ENCODE results near the gene MPO. TPM values are rescaled to one million over a fixed set of nuclear protein-coding genes. Genes with fewer than 3 reads are reported as not detected.

Gene MPO
- total and polyA plus RNA-seq, 5 donors from 2014 or later = 0.19 TPM; not detected in 4

- peaks cover 6 to 8% (median 6%) of the 10 kb centered on the region in 4 donors for H3K4me1 Mint-ChIP-seq
- no peaks in the 10 kb centered on the region for H3K4me1 ChIP-seq (ENCODE audit: control insufficient read depth, insufficient read depth, low read length, poor library complexity, severe bottlenecking)
- DNase-seq (no peak), ATAC-seq (ENCODE audit: low read depth in 2 of 2) (no peak)
- H3K27me3 ChIP-seq (ENCODE audit: control insufficient read depth, insufficient read depth, low read length) = no peaks in the 10 kb centered on the region
- H3K27ac Mint-ChIP-seq = no peak overlapping the region
- H3K36me3 Mint-ChIP-seq = peaks cover 16% of the 10 kb centered on the region
- H3K27ac ChIP-seq (ENCODE audit: insufficient read depth, low read length, poor library complexity, severe bottlenecking) = no peak overlapping the region
- H3K36me3 ChIP-seq (ENCODE audit: control insufficient read depth, insufficient read depth, low read length) = peaks cover 10% of the 10 kb centered on the region
- no peaks in the 10 kb centered on the region for H3K9me3 ChIP-seq (ENCODE audit: control insufficient read depth in 2 of 2, low read length in 2 of 2)
- H3K27me3 Mint-ChIP-seq = no peaks in the 10 kb centered on the region
- H3K9me3 Mint-ChIP-seq = no peaks in the 10 kb centered on the region
- H3K4me3 ChIP-seq (ENCODE audit: low read depth, low read length) = no peak overlapping the region
- H3K4me3 Mint-ChIP-seq = no peak overlapping the region
These were observed 26.9 kb upstream of the MPO start for GRCh38 chr17:58307468-58308172.

DNA sequence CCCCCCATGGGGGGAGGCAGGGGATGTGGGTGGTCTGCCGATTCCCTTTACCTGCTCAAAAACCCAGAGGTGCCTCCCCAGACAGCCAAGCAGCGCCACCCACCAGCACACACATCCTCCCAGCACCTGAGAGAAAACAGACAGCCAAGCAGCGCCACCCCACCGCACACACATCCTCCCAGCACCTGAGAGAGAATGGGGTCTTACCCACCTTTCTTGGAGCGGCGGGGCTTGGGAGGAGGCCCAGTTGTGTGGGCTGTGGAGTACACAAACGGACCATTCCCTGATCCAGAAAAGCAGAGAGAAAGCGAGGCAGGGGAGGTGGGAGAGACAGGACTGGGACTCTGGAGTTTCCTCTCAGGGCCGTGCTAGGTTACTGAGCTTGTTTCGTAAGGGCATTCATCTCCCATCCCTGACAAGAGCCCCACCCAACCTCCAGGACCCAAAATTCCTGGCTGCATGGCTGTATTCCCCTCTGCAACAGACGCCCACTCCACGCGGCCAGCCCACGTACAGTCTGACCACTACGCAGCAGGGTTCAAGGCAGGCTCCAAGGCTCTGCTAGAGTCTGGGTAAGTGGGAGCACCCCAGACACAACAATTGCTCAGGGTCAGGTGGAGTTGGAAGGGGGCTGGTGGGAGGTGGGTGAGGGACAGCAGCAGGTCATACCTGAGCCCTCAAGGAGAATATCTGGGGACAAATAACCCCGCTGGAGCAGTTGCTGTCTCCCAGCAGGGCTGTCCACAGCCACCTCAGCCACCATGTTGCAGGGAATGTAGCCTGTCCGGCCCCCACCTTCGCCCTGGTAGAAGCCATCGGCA is 25.6 kb upstream of the MPO start:
- ATAC-seq (ENCODE audit: low read depth in 2 of 2) = no peak

GRCh38 chr17:58305626-58306025 is 24.9 kb upstream of the MPO start:
- Mint-ChIP-seq H3K27me3 (no peaks in the 10 kb centered on the region), H3K4me1 (peaks cover 6 to 9% (median 6%) of the 10 kb centered on the region in 4 donors), H3K36me3 (peaks cover 16% of the 10 kb centered on the region), H3K27ac (no peak overlapping the region), H3K9me3 (no peaks in the 10 kb centered on the region), H3K4me3 (no peak overlapping the region)
- H3K4me3 ChIP-seq (ENCODE audit: low read depth, low read length) = no peak overlapping the region
- H3K36me3 ChIP-seq (ENCODE audit: control insufficient read depth, insufficient read depth, low read length) = peaks cover 13% of the 10 kb centered on the region
- no peak for DNase-seq
- H3K27me3 ChIP-seq (ENCODE audit: control insufficient read depth, insufficient read depth, low read length) = no peaks in the 10 kb centered on the region
- ATAC-seq (ENCODE audit: low read depth in 2 of 2) = no peak
- no peaks in the 10 kb centered on the region for H3K9me3 ChIP-seq (ENCODE audit: control insufficient read depth in 2 of 2, low read length in 2 of 2)
- H3K27ac ChIP-seq (ENCODE audit: insufficient read depth, low read length, poor library complexity, severe bottlenecking) = no peak overlapping the region
- no peaks in the 10 kb centered on the region for H3K4me1 ChIP-seq (ENCODE audit: control insufficient read depth, insufficient read depth, low read length, poor library complexity, severe bottlenecking)

More for the DNA sequence above, 25.6 kb upstream of the MPO start:
- no peaks in the 10 kb centered on the region for H3K9me3 Mint-ChIP-seq
- DNase-seq = no peak
- H3K4me1 ChIP-seq (ENCODE audit: control insufficient read depth, insufficient read depth, low read length, poor library complexity, severe bottlenecking) = no peaks in the 10 kb centered on the region
- peaks cover 16% of the 10 kb centered on the region for H3K36me3 Mint-ChIP-seq
- peaks cover 13% of the 10 kb centered on the region for H3K36me3 ChIP-seq (ENCODE audit: control insufficient read depth, insufficient read depth, low read length)
- no peaks in the 10 kb centered on the region for H3K27me3 Mint-ChIP-seq
- H3K27ac Mint-ChIP-seq = no peak overlapping the region
- no peak overlapping the region for H3K4me3 ChIP-seq (ENCODE audit: low read depth, low read length)
- peaks cover 6 to 9% (median 6%) of the 10 kb centered on the region in 4 donors for H3K4me1 Mint-ChIP-seq
- H3K4me3 Mint-ChIP-seq = no peak overlapping the region
- H3K27me3 ChIP-seq (ENCODE audit: control insufficient read depth, insufficient read depth, low read length) = no peaks in the 10 kb centered on the region
- H3K9me3 ChIP-seq (ENCODE audit: control insufficient read depth in 2 of 2, low read length in 2 of 2) = no peaks in the 10 kb centered on the region
- H3K27ac ChIP-seq (ENCODE audit: insufficient read depth, low read length, poor library complexity, severe bottlenecking) = no peak overlapping the region

- no peaks in the 10 kb centered on the region for H3K9me3 ChIP-seq (ENCODE audit: control insufficient read depth in 2 of 2, low read length in 2 of 2)
- H3K27me3 Mint-ChIP-seq = no peaks in the 10 kb centered on the region
- H3K36me3 Mint-ChIP-seq = peaks cover 16% of the 10 kb centered on the region
- no peaks in the 10 kb centered on the region for H3K4me1 ChIP-seq (ENCODE audit: control insufficient read depth, insufficient read depth, low read length, poor library complexity, severe bottlenecking)
- no peak overlapping the region for H3K4me3 Mint-ChIP-seq
- H3K4me1 Mint-ChIP-seq = peaks cover 6 to 9% (median 6%) of the 10 kb centered on the region in 4 donors
- H3K4me3 ChIP-seq (ENCODE audit: low read depth, low read length) = no peak overlapping the region
- H3K36me3 ChIP-seq (ENCODE audit: control insufficient read depth, insufficient read depth, low read length) = peaks cover 13% of the 10 kb centered on the region
- no peaks in the 10 kb centered on the region for H3K9me3 Mint-ChIP-seq
- H3K27ac ChIP-seq (ENCODE audit: insufficient read depth, low read length, poor library complexity, severe bottlenecking) = no peak overlapping the region
- H3K27ac Mint-ChIP-seq = peak overlapping the region in 1 of 3 donors; percentile 26
- DNase-seq = no peak
- ATAC-seq (ENCODE audit: low read depth in 2 of 2) = no peak
- H3K27me3 ChIP-seq (ENCODE audit: control insufficient read depth, insufficient read depth, low read length) = no peaks in the 10 kb centered on the region
These were observed 24.2 kb upstream of the MPO start for GRCh38 chr17:58304750-58305486.

- Mint-ChIP-seq H3K27ac (peak overlapping the region; percentile 38 to 90 (median 68)), H3K36me3 (peaks cover 14% of the 10 kb centered on the region), H3K9me3 (no peaks in the 10 kb centered on the region), H3K4me3 (no peak overlapping the region), H3K4me1 (peaks cover 6 to 9% (median 6%) of the 10 kb centered on the region in 4 donors), H3K27me3 (no peaks in the 10 kb centered on the region)
- Histone ChIP-seq H3K9me3 (ENCODE audit: control insufficient read depth in 2 of 2, low read length in 2 of 2) (no peaks in the 10 kb centered on the region), H3K27me3 (ENCODE audit: control insufficient read depth, insufficient read depth, low read length) (no peaks in the 10 kb centered on the region), H3K36me3 (ENCODE audit: control insufficient read depth, insufficient read depth, low read length) (peaks cover 13% of the 10 kb centered on the region), H3K4me3 (ENCODE audit: low read depth, low read length) (no peak overlapping the region), H3K4me1 (ENCODE audit: control insufficient read depth, insufficient read depth, low read length, poor library complexity, severe bottlenecking) (no peaks in the 10 kb centered on the region), H3K27ac (ENCODE audit: insufficient read depth, low read length, poor library complexity, severe bottlenecking) (no peak overlapping the region)
- ATAC-seq (ENCODE audit: low read depth in 2 of 2) (peak; percentile 73 to 74), DNase-seq (peak; percentile 42 to 68 (median 62))
These were observed 23.4 kb upstream of the MPO start for GRCh38 chr17:58303971-58304749.

DNA sequence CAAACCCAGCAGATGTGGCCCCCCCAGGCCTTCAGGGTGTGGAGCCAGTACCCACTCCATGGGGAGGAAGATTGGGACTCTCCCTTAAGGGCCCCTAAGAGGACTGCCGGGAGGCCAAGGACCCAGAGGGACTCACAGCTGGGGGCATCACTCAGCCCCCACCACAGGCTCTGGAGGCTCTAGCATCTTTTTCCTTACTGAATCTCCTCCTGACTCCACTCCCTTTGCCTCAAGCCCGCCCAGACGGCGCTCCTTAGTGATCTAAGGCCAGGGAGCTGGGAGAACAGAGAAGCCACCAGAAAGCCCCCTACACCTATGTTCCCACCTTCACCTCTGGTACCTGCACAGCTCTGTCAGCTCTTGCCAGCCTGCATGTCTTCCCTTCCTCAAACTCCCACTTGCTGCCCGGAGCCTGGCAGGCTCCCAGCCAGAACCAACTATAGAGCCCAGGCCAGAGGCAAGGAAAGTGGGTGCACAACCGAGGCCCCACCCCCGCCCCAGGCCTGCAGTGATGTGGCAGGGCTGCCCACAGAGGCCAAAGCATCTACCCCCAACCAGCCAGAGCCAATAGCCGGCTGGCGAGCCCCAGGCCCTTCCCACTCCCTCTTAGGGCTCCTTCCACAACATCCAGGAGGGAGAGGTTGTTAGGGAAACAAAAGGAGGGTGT is 22.3 kb upstream of the MPO start:
- Histone ChIP-seq H3K36me3 (ENCODE audit: control insufficient read depth, insufficient read depth, low read length) (peaks cover 13% of the 10 kb centered on the region), H3K27me3 (ENCODE audit: control insufficient read depth, insufficient read depth, low read length) (no peaks in the 10 kb centered on the region), H3K9me3 (ENCODE audit: control insufficient read depth in 2 of 2, low read length in 2 of 2) (no peaks in the 10 kb centered on the region), H3K4me1 (ENCODE audit: control insufficient read depth, insufficient read depth, low read length, poor library complexity, severe bottlenecking) (no peaks in the 10 kb centered on the region), H3K27ac (ENCODE audit: insufficient read depth, low read length, poor library complexity, severe bottlenecking) (no peak overlapping the region), H3K4me3 (ENCODE audit: low read depth, low read length) (no peak overlapping the region)
- Mint-ChIP-seq H3K9me3 (no peaks in the 10 kb centered on the region), H3K4me1 (peaks cover 6 to 9% (median 6%) of the 10 kb centered on the region in 4 donors), H3K27ac (peak overlapping the region in 1 of 3 donors; percentile 76), H3K36me3 (peaks cover 12% of the 10 kb centered on the region), H3K4me3 (peak overlapping the region in 1 of 4 donors; percentile 27), H3K27me3 (peaks cover 2% of the 10 kb centered on the region)
- ATAC-seq (ENCODE audit: low read depth in 2 of 2) (no peak), DNase-seq (no peak)
